Skeletal muscle tissue (tissue), 4 donors: Measurements from ENCODE around the gene FAM193A. TPM values are rescaled to one million over a fixed set of nuclear protein-coding genes. Genes with fewer than 3 reads are reported as not detected.

Source experiments
- H3K27ac ChIP-seq: one replicate; pipeline ENCODE4 v1.7.0; 2013; ENCODE audit warnings: mild to moderate bottlenecking, low read depth, low read length, inconsistent platforms
- H3K27me3 ChIP-seq, 3 donors: one replicate each; pipeline ENCODE4 v1.7.0; 2013; ENCODE audit warnings: low read length in 3 of 3; ENCODE audit not compliant: control insufficient read depth in 3 of 3, insufficient read depth in 3 of 3
- H3K36me3 ChIP-seq, 3 donors: one replicate each; pipeline ENCODE4 v1.7.0; 2013; ENCODE audit warnings: low read length in 3 of 3; ENCODE audit not compliant: control insufficient read depth in 3 of 3, insufficient read depth in 3 of 3
- H3K4me1 ChIP-seq, 3 donors: one replicate each; pipeline ENCODE4 v1.7.0; 2013; ENCODE audit warnings: low read length in 3 of 3, mild to moderate bottlenecking in 3 of 3; ENCODE audit not compliant: control insufficient read depth in 3 of 3, insufficient read depth in 3 of 3
- H3K4me3 ChIP-seq, 3 donors: one replicate each; pipeline ENCODE4 v1.7.0; 2013; ENCODE audit warnings: low read length in 3 of 3
- H3K9ac ChIP-seq, 3 donors: one replicate each; pipeline ENCODE4 v1.7.0; 2013; ENCODE audit warnings: low read length in 3 of 3, mild to moderate bottlenecking in 3 of 3, moderate library complexity in 2 of 3, low read depth in 1 of 3
- H3K9me3 ChIP-seq, 3 donors: one replicate each; pipeline ENCODE4 v1.7.0; 2013; ENCODE audit warnings: low read length in 3 of 3; ENCODE audit not compliant: control insufficient read depth in 3 of 3
- total RNA-seq: library from RNA; depleted of rRNA; stranded (reverse); fragments of >200 nt; gene quantifications from one replicate; pipeline ENCODE4 v1.2.3, GENCODE V29; 2014
- donor health status: Osteomylitis.

Gene FAM193A
- total RNA-seq, 1 donor from 2014 or later = 10.4 TPM

- peaks cover 14 to 38% (median 32%) of the 10 kb centered on the region in 3 donors for H3K36me3 ChIP-seq
- H3K27ac ChIP-seq = no peak overlapping the region
Measured at GRCh38 chr4:2637956-2638552, 101.6 kb downstream of the FAM193A start.

GRCh38 chr4:2638730-2639129 is 102.3 kb downstream of the FAM193A start:
- H3K36me3 ChIP-seq = peaks cover 17 to 38% (median 35%) of the 10 kb centered on the region in 3 donors

More at GRCh38 chr4:2637956-2638552, 101.6 kb downstream of the FAM193A start:
- Histone ChIP-seq H3K27me3 (no peaks in the 10 kb centered on the region), H3K9me3 (no peaks in the 10 kb centered on the region), H3K4me1 (peaks cover 11 to 15% (median 13%) of the 10 kb centered on the region in 3 donors), H3K9ac (peak overlapping the region in 2 of 3 donors; percentile 5 to 28), H3K4me3 (peak overlapping the region in 1 of 3 donors; percentile 22)

GRCh38 chr4:2642968-2643367 is 106.5 kb downstream of the FAM193A start:
- no peaks in the 10 kb centered on the region for H3K9me3 ChIP-seq
- H3K27me3 ChIP-seq = no peaks in the 10 kb centered on the region
- H3K36me3 ChIP-seq = peaks cover 31 to 52% (median 48%) of the 10 kb centered on the region in 3 donors
- no peak overlapping the region for H3K27ac ChIP-seq
- no peak overlapping the region for H3K4me3 ChIP-seq
- H3K4me1 ChIP-seq = peaks cover 5 to 13% (median 9%) of the 10 kb centered on the region in 3 donors
- no peak overlapping the region for H3K9ac ChIP-seq

More at GRCh38 chr4:2638730-2639129, 102.3 kb downstream of the FAM193A start:
- no peak overlapping the region for H3K9ac ChIP-seq
- no peak overlapping the region for H3K27ac ChIP-seq
- H3K4me3 ChIP-seq = no peak overlapping the region
- peaks cover 11 to 15% (median 13%) of the 10 kb centered on the region in 3 donors for H3K4me1 ChIP-seq
- no peaks in the 10 kb centered on the region for H3K9me3 ChIP-seq
- no peaks in the 10 kb centered on the region for H3K27me3 ChIP-seq

- Histone ChIP-seq H3K27me3 (no peaks in the 10 kb centered on the region), H3K27ac (no peak overlapping the region), H3K36me3 (peaks cover 37 to 53% (median 52%) of the 10 kb centered on the region in 3 donors), H3K4me1 (peaks cover 3 to 10% (median 7%) of the 10 kb centered on the region in 3 donors), H3K9ac (no peak overlapping the region), H3K4me3 (no peak overlapping the region), H3K9me3 (no peaks in the 10 kb centered on the region)
Measured at GRCh38 chr4:2643555-2643954, 107.1 kb downstream of the FAM193A start.

- Histone ChIP-seq H3K4me1 (peaks cover 3 to 9% (median 6%) of the 10 kb centered on the region in 3 donors), H3K27me3 (no peaks in the 10 kb centered on the region), H3K4me3 (no peak overlapping the region), H3K9me3 (no peaks in the 10 kb centered on the region), H3K9ac (no peak overlapping the region), H3K36me3 (peaks cover 51 to 57% (median 55%) of the 10 kb centered on the region in 3 donors), H3K27ac (no peak overlapping the region)
Measured at GRCh38 chr4:2646396-2647149, 110.1 kb downstream of the FAM193A start.

- H3K27ac ChIP-seq = no peak overlapping the region
- no peaks in the 10 kb centered on the region for H3K27me3 ChIP-seq
- peaks cover 54 to 56% (median 55%) of the 10 kb centered on the region in 3 donors for H3K36me3 ChIP-seq
- H3K4me3 ChIP-seq = no peak overlapping the region
- no peak overlapping the region for H3K9ac ChIP-seq
- H3K9me3 ChIP-seq = no peaks in the 10 kb centered on the region
- peaks cover 3 to 9% (median 6%) of the 10 kb centered on the region in 3 donors for H3K4me1 ChIP-seq
Measured at GRCh38 chr4:2647403-2648158, 111.1 kb downstream of the FAM193A start.

- H3K9me3 ChIP-seq = no peaks in the 10 kb centered on the region
- H3K27me3 ChIP-seq = no peaks in the 10 kb centered on the region
- H3K9ac ChIP-seq = no peak overlapping the region
- peaks cover 3 to 9% (median 6%) of the 10 kb centered on the region in 3 donors for H3K4me1 ChIP-seq
- peaks cover 51 to 53% (median 51%) of the 10 kb centered on the region in 3 donors for H3K36me3 ChIP-seq
- no peak overlapping the region for H3K27ac ChIP-seq
- no peak overlapping the region for H3K4me3 ChIP-seq
Measured at GRCh38 chr4:2648159-2648814, 111.8 kb downstream of the FAM193A start.

GRCh38 chr4:2649604-2650114 is 113.2 kb downstream of the FAM193A start:
- Histone ChIP-seq H3K9me3 (no peaks in the 10 kb centered on the region), H3K27me3 (no peaks in the 10 kb centered on the region), H3K27ac (no peak overlapping the region), H3K9ac (no peak overlapping the region), H3K36me3 (peaks cover 40 to 47% (median 42%) of the 10 kb centered on the region in 3 donors), H3K4me3 (no peak overlapping the region), H3K4me1 (peaks cover 3 to 9% (median 6%) of the 10 kb centered on the region in 3 donors)

GRCh38 chr4:2650276-2650675 is 113.8 kb downstream of the FAM193A start:
- Histone ChIP-seq H3K27ac (no peak overlapping the region), H3K27me3 (no peaks in the 10 kb centered on the region), H3K9ac (no peak overlapping the region), H3K4me3 (no peak overlapping the region), H3K9me3 (no peaks in the 10 kb centered on the region), H3K4me1 (peaks cover 3 to 9% (median 6%) of the 10 kb centered on the region in 3 donors), H3K36me3 (peaks cover 38 to 43% (median 42%) of the 10 kb centered on the region in 3 donors)
